Left kidney (tissue), 2 donors: ENCODE results near the gene SPNS2. TPM values are rescaled to one million over a fixed set of nuclear protein-coding genes. Genes with fewer than 3 reads are reported as not detected.

Experiments used
- DNase-seq: peaks from one replicate; pipeline ENCODE4 v3.0.0-alpha.2; 2013
- polyA plus RNA-seq: library from polyadenylated mRNA; unstranded; fragments of 120-200 nt; gene quantifications from one replicate; pipeline ENCODE4 v1.2.1, GENCODE V29; 2013; ENCODE audit not compliant: insufficient read length

Gene SPNS2
- polyA plus RNA-seq, 1 donor: 32.3 TPM

- DNase-seq: no peak
Observed at GRCh38 chr17:4519361-4519788, 20.7 kb downstream of the SPNS2 start.

GRCh38 chr17:4520060-4520893 lies 21.6 kb downstream of the SPNS2 start:
- no peak for DNase-seq

GRCh38 chr17:4520894-4521600 lies 22.4 kb downstream of the SPNS2 start:
- DNase-seq: no peak

- no peak for DNase-seq
Observed at GRCh38 chr17:4522661-4523060, 24.0 kb downstream of the SPNS2 start.

- DNase-seq: no peak
Observed at GRCh38 chr17:4523946-4524345, 25.3 kb downstream of the SPNS2 start.

- DNase-seq: no peak
Observed at GRCh38 chr17:4525691-4526397, 27.2 kb downstream of the SPNS2 start.

GRCh38 chr17:4527134-4527533 lies 28.5 kb downstream of the SPNS2 start:
- no peak for DNase-seq

GRCh38 chr17:4527566-4528125 lies 29.0 kb downstream of the SPNS2 start:
- DNase-seq: no peak

GRCh38 chr17:4529533-4530152 lies 31.0 kb downstream of the SPNS2 start:
- no peak for DNase-seq

- no peak for DNase-seq
Observed at GRCh38 chr17:4530799-4531730, 32.4 kb downstream of the SPNS2 start.

- no peak for DNase-seq
Observed at GRCh38 chr17:4531988-4532736, 33.5 kb downstream of the SPNS2 start.

- no peak for DNase-seq
Observed at GRCh38 chr17:4532860-4533522, 34.3 kb downstream of the SPNS2 start.

GRCh38 chr17:4533523-4534504 lies 35.1 kb downstream of the SPNS2 start:
- no peak for DNase-seq

- no peak for DNase-seq
Observed at GRCh38 chr17:4534515-4534914, 35.8 kb downstream of the SPNS2 start.

- no peak for DNase-seq
Observed at GRCh38 chr17:4534928-4535666, 36.4 kb downstream of the SPNS2 start.

- no peak for DNase-seq
Observed at GRCh38 chr17:4535667-4536258, 37.1 kb downstream of the SPNS2 start.

- DNase-seq: no peak
Observed at GRCh38 chr17:4536259-4536741, 37.6 kb downstream of the SPNS2 start.
